Hypothalamus (tissue), 51 donors: ENCODE data around the gene CACNA2D2.
A peak's percentile ranks its signal among the peaks of the same experiment; 100 is the strongest.

Experiments
- DNase-seq, 51 donors: peaks; one replicate each; lab custom pipeline; 2025; lab: John Stamatoyannopoulos, UW

CACNA2D2 gene

GRCh38 chr3:50502584-50503423 is 630 bp downstream of the CACNA2D2 start:
- DNase-seq = peak in 6 of 51 donors; percentile 8 to 34 (median 12)

DNA sequence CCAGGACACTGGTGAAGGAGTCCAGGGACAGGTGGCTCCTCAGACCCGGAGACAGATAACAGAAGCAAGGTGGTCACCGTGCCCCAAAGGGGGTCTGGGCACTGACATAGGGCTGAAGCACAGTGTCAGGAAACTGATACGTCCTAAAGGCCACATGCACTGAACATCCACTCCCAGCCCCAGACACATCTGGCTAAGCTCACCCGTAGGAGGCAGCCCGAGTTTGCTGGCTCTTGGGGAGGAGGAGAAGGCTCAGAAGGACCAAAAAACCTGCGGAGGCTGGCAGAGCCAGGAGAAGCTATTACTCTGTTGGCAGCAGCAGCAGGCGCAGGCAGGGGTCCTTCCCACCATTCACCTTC is 1.2 kb downstream of the CACNA2D2 start:
- DNase-seq = peak in 3 of 51 donors; percentile 5 to 37 (median 36)

GRCh38 chr3:50495609-50496423 is 7.6 kb downstream of the CACNA2D2 start:
- DNase-seq = no peak

DNA sequence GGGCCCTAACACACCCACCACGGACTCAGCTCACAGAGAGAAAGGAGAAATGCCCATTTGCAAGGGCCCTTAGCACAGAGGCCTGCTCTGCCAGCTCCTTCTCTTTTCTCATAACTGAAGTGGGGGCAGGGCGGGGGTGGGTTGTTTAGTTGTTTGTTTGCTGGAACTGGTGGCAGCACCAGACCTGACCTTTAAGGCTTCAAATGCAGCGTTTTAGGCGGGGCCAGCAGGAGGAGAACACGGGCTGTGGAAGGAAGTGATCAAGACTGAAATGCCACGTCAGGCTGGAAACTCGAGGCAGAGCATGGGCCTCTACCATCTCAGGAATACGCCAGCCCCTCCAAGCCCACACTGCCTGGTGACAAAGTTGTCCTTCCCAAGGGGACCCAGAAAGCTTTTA is 9.3 kb downstream of the CACNA2D2 start:
- DNase-seq = no peak

DNA sequence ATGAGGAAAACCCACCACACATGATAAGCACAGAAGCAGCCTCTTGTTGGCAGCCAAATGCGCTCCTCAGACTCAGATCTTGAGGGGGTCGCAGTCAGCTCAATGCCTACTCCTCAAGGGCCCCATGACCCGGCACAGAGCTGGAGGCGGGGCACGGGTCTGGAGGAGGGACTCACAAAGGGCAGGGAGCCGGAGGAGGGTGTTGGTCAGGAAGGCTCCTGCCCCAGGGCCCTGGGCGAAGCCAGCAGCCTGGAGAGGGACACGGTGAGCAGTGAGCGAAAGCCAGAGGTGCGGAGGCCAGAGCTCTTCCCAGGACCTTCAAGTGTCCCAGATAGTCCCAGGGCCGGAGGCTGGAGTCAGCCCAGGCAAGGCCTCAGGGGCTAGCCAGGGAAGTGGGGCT is 9.8 kb downstream of the CACNA2D2 start:
- DNase-seq = no peak

- no peak for DNase-seq
These were observed 10.3 kb downstream of the CACNA2D2 start for GRCh38 chr3:50493086-50493485.

DNA sequence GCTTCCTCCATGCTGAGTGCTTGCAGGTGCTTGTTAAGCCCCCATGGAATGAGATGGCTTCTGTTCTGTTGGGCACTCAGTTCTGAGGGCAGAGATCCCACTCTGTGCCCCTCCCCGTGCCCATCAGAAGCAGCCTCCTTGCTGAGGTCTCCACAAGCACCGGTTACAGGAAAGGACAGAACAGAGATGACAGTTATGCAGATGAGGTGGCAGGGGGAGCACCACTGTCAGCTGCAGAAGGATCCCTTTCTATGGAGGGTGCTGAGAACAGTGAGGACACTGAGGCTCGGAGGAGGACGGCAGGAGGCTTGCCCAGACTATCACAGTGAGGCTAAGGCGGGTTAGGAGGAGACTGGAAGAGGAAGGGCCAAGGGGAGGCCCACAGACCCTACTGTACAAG is 12.4 kb downstream of the CACNA2D2 start:
- no peak for DNase-seq

DNA sequence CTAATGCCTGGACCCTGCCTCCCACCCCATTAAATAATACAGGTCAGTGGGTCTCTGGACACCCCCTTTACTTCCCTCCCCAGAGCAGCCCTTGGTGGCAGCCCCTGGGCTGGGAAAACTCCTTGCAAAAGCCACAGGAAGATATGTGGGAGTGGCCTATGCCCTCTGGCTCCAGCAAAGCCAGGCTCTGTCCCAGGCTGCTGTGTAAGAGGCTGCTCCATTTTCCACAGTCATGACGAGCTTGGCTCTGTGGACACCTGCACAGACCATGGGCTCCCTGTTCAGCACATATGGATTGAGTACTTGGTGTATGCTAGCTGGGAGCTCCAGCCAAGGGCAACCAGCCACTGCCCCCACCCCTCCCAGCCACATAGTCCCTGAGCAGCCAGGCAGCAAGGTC is 13.0 kb downstream of the CACNA2D2 start:
- no peak for DNase-seq

DNA sequence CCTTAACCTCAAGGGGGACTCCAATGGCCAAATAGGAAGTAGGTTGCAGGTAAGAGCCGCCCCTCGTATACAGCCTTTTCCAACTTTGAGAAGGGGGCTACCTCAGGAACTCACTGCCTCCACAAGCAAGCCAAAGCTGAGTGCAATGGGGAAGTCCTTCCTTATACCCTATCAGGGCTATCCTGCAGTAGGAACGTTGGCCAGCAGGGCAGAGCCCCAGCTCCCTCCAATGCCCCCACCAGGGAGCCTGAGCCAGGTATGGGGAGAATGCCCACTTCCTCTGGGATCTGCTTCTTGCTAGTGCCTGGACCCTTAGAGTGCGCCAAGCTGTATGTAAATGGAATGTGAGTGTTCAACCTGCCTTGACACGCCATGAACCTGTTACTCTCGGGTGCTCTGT is 16.3 kb downstream of the CACNA2D2 start:
- DNase-seq = no peak

DNA sequence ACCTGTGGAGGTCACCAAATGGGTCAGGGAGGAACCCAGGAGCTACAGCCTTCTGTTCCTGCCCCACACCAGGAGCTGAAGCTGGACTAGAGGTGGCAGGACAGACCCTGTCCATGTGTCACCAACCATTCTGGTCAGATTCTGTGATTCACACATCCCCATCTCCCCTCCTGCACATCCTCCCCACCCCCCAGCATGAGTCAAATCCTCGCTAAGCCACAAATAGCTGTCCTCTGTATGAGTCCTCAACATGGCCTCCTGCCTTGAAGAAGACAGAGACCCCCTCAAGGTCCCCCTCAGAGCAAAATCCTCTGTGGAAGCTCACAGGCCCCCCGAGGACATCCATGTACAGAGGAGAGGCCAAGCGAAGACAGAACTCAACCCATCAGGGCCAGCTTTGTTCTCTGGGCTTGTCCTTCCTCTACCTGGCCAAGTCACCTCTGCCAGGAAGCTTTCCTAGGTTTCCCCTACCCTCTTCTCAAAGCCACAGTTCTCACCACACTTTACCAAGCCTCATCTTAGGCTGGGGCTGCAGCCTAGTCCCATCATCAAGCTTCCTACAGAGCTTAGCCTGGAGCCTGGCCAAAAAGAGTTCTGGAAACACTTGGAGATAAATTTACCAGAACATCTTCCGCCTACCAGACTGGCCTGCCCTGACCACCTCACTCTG is 17.1 kb downstream of the CACNA2D2 start:
- no peak for DNase-seq

- no peak for DNase-seq
These were observed 18.7 kb downstream of the CACNA2D2 start for GRCh38 chr3:50484722-50485121.

GRCh38 chr3:50483374-50483773 is 20.1 kb downstream of the CACNA2D2 start:
- DNase-seq = no peak

DNA sequence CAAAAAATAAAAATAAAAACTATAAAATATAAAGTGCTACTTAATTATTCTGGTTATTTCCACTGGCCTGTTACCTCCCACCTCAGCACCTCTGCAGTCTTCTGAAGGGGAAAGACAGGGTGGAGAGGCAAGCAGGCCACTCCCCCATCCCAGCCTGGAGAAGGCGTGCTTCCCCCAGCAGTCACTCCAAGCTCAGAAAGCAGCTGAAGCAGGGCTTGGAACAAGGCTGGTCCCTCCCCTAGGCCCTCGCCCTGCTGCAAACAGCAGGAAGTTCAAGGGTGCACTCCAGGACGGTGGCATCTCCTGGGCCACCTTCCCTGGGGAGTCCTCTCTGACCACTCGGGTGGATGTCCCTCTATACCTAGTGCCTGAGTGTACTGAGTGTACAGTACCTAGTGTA is 21.4 kb downstream of the CACNA2D2 start:
- no peak for DNase-seq

DNA sequence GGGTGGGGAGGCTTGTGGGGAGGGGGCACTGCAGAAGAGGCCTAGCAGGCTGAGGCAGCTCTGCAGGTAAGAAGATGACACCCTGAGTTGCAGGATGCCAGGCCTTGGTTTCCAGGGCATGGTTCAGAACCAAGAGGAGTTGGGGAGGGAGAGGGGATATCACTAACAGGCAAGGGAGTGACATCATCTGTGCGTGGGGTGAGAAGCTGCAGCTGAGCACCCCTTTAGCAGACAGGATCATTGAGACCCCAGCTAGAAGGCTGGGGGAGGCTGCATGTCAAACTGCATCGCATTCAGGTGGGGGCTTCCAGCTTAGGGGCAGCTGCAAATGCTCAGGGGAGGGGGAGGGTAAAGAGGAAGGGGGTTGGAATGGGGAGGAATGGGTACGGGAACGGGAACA is 23.0 kb downstream of the CACNA2D2 start:
- no peak for DNase-seq

DNA sequence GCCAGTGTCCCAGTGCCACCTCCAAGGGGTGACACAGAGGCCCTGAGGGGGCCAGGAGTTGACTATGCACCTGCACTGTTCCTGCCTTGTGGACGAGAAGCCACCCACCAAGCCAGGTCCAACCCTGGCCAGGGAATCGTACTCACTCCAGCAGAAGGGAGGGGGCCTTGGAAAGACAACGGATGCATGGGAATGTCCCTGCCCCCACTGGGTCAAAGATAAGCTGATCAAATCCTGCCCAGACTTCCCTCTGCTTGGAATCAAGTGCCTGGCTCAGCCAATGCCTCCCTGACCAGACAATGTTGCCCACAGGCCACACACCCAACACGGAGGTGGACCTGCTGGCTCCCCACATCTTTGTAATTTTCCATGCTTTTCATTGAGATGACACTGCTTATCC is 23.9 kb downstream of the CACNA2D2 start:
- DNase-seq = no peak

- no peak for DNase-seq
These were observed 24.7 kb downstream of the CACNA2D2 start for GRCh38 chr3:50478671-50479260.

- no peak for DNase-seq
These were observed 25.4 kb downstream of the CACNA2D2 start for GRCh38 chr3:50478051-50478450.

GRCh38 chr3:50475348-50475747 is 28.1 kb downstream of the CACNA2D2 start:
- no peak for DNase-seq

GRCh38 chr3:50474717-50475116 is 28.7 kb downstream of the CACNA2D2 start:
- no peak for DNase-seq

GRCh38 chr3:50473768-50474167 is 29.7 kb downstream of the CACNA2D2 start:
- peak in 18 of 51 donors; percentile 8 to 62 (median 24) for DNase-seq

- DNase-seq = no peak
These were observed 30.5 kb downstream of the CACNA2D2 start for GRCh38 chr3:50472958-50473357.
